GM12892 (cell line): ENCODE data around the gene LINGO1.

Experiments used
- POLR2A ChIP-seq: IDR thresholded peaks from 2 replicates; pipeline ENCODE4 v1.6.1; 2011; ENCODE audit warnings: low read depth, low read length, control low read depth
- POLR2AphosphoS5 ChIP-seq: IDR thresholded peaks from 2 replicates; pipeline ENCODE4 v1.6.1; 2011; ENCODE audit warnings: low read depth, low read length, control low read depth

DNA sequence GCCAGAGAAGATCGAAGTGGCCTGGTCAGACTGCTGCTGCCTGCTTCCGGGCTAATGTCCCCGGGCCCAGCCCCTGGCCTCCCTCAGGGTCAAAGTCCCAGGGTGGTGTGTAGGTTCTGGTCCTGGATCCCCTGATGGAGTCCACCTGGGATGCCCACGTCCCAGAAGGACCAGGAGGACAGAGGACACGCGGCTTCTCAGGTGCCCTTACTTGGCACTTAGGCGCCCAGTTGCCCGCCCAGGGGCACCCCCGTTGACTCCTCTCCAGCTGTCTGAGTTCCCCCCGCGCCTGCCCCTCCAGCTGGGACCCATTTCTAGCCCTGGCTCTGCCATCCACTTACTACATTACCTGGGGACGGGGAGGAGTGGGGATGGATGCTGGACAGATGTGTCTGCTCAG, 44.6 kb downstream of the LINGO1 start:
- TF ChIP-seq POLR2A: no peak
- TF ChIP-seq POLR2AphosphoS5: no peak
